Loucy (cell line): ENCODE results near the gene ADGRL1.

Experiments
- EZH2phosphoT487 ChIP-seq: fragments of 200-600 bp; IDR thresholded peaks from 2 replicates; pipeline ENCODE4 v1.6.1; 2018; ENCODE audit warnings: antibody characterized with exemption, mild to moderate bottlenecking, moderate library complexity, borderline replicate concordance
- TF ChIP-seq, protein P1 (sequence below): fragments of 200-600 bp; sonication (generic); conservative IDR thresholded peaks from 2 replicates; pipeline ENCODE4 v1.5.1; 2014; ENCODE audit warnings: mild to moderate bottlenecking, antibody characterized with exemption, low read length

DNA sequence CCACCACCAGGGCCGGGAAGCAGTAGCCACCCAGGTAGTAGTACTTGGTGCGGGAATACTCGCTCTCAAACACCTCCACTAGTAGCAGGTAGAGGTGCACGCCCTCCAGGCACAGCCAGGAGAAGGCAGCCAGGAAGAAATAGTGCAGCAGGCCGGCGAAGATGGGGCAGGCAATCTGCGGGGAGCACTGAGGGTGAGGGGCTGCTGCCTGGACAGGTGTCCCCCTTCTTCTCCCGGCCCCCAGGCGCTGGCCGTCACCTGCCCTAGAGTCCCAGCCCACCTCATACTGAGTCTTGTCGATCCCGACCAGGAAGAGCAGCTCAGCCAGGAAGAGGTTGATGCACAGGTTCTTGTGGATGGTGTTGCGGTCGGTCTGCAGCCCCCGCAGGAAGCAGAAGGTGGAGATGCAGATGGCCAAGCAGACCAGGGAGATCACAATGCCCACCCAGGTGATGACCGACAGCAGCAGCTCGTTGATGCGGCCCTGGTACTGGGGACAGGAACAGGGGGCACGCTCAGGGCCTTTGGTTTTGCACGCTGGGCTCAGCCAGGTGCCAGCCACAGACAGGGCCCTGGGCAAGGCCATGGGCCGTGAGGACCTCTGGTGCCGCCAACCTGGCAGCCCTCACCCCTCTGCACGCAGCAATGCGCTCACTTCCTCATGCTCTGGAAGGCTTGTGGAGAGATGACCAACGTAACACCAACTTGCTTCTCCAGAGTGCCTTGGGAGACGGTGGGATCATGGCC, 48.8 kb downstream of the ADGRL1 start:
- TF ChIP-seq, protein P1, sequence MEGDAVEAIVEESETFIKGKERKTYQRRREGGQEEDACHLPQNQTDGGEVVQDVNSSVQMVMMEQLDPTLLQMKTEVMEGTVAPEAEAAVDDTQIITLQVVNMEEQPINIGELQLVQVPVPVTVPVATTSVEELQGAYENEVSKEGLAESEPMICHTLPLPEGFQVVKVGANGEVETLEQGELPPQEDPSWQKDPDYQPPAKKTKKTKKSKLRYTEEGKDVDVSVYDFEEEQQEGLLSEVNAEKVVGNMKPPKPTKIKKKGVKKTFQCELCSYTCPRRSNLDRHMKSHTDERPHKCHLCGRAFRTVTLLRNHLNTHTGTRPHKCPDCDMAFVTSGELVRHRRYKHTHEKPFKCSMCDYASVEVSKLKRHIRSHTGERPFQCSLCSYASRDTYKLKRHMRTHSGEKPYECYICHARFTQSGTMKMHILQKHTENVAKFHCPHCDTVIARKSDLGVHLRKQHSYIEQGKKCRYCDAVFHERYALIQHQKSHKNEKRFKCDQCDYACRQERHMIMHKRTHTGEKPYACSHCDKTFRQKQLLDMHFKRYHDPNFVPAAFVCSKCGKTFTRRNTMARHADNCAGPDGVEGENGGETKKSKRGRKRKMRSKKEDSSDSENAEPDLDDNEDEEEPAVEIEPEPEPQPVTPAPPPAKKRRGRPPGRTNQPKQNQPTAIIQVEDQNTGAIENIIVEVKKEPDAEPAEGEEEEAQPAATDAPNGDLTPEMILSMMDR: no peak
- TF ChIP-seq EZH2phosphoT487: no peak
